Cardiac muscle cell (in vitro differentiated cells and primary cell): ENCODE data around the gene ATP8B3. TPM values are rescaled to one million over a fixed set of nuclear protein-coding genes. Genes with fewer than 3 reads are reported as not detected.

Source experiments
- DNase-seq, 2 donors: peaks; one replicate each; pipeline versions ENCODE4 v3.0.0 to v3.0.0-alpha.2; 2010 to 2017; ENCODE audit warnings: low read depth in 1 of 2, low spot score in 1 of 2
- H3K27ac ChIP-seq: fragments of 200-600 bp; sonication (generic); 2 replicates; pipeline ENCODE4 v1.5.1; 2016
- H3K27me3 ChIP-seq: fragments of 200-600 bp; sonication (generic); 2 replicates; pipeline ENCODE4 v1.6.0; 2016; ENCODE audit warnings: control low read depth
- H3K36me3 ChIP-seq: fragments of 200-600 bp; sonication (generic); 2 replicates; pipeline ENCODE4 v1.5.1; 2016; ENCODE audit warnings: control low read depth
- H3K4me1 ChIP-seq: fragments of 200-600 bp; sonication (generic); 2 replicates; pipeline ENCODE4 v1.8.1; 2017; ENCODE audit warnings: low read depth, mild to moderate bottlenecking, mixed run types
- H3K4me3 ChIP-seq: fragments of 200-600 bp; sonication (generic); 2 replicates; pipeline ENCODE4 v1.5.1; 2016; ENCODE audit warnings: mild to moderate bottlenecking
- H3K9me3 ChIP-seq: fragments of 200-600 bp; sonication (generic); 2 replicates; pipeline ENCODE4 v1.5.1; 2017; ENCODE audit warnings: low read depth, mild to moderate bottlenecking, control low read depth
- polyA plus RNA-seq: library from polyadenylated mRNA; unstranded; fragments of >200 nt; fragmentation: Nextera tagmentation; extraction: Ambion mirVana; gene quantifications from 2 replicates; pipeline ENCODE4 v1.2.1, GENCODE V29; 2016
- total RNA-seq: library from RNA; depleted of rRNA; stranded (reverse); fragments of >200 nt; gene quantifications from 2 replicates; pipeline ENCODE4 v1.2.3, GENCODE V29; 2016
- TF ChIP-seq, protein P1 (sequence below): IDR thresholded peaks from 2 replicates; pipeline ENCODE4 v1.5.1; 2012; ENCODE audit warnings: low read depth, mild to moderate bottlenecking, low read length

The ATP8B3 gene
- total and polyA plus RNA-seq, 2 experiments from 2014 or later = 3.0 to 8.6 TPM

DNA sequence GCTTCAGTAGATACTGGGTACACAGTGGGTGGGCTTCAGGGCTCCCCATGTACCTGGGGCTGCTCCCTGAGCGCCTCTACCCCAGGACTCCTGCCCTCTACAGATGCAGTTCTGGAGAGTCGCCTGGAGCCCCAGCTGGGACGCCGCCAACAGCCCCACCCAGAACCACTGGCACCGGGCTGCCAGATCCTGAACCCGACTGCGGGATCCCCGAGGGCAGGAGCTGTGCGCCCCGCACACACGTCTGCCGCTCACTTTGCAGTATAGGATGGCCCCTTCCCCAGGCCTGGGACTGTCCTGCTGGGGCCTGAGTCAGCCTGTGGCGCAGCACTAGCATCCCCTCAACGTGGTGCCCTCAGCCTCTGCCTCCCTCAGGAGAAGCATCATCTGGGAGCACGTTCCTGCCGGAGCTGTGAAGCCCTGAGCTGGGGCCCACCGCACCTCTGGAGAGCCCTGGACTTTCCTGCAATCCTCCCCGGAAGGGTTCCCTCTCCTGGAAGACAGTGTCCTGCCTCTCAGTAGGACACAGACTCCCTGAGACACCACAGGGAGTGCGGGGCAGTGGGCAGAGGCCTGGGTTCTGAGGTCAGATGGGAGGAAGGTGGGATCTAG lies 32.5 kb upstream of the ATP8B3 start:
- no peak for DNase-seq
- no peaks in the 10 kb centered on the region for H3K27me3 ChIP-seq
- H3K4me1 ChIP-seq = peaks cover 12% of the 10 kb centered on the region
- H3K9me3 ChIP-seq = no peaks in the 10 kb centered on the region
- TF ChIP-seq, protein P1, sequence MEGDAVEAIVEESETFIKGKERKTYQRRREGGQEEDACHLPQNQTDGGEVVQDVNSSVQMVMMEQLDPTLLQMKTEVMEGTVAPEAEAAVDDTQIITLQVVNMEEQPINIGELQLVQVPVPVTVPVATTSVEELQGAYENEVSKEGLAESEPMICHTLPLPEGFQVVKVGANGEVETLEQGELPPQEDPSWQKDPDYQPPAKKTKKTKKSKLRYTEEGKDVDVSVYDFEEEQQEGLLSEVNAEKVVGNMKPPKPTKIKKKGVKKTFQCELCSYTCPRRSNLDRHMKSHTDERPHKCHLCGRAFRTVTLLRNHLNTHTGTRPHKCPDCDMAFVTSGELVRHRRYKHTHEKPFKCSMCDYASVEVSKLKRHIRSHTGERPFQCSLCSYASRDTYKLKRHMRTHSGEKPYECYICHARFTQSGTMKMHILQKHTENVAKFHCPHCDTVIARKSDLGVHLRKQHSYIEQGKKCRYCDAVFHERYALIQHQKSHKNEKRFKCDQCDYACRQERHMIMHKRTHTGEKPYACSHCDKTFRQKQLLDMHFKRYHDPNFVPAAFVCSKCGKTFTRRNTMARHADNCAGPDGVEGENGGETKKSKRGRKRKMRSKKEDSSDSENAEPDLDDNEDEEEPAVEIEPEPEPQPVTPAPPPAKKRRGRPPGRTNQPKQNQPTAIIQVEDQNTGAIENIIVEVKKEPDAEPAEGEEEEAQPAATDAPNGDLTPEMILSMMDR = no peak
- no peaks in the 10 kb centered on the region for H3K36me3 ChIP-seq
- no peak overlapping the region for H3K4me3 ChIP-seq
- no peak overlapping the region for H3K27ac ChIP-seq

DNA sequence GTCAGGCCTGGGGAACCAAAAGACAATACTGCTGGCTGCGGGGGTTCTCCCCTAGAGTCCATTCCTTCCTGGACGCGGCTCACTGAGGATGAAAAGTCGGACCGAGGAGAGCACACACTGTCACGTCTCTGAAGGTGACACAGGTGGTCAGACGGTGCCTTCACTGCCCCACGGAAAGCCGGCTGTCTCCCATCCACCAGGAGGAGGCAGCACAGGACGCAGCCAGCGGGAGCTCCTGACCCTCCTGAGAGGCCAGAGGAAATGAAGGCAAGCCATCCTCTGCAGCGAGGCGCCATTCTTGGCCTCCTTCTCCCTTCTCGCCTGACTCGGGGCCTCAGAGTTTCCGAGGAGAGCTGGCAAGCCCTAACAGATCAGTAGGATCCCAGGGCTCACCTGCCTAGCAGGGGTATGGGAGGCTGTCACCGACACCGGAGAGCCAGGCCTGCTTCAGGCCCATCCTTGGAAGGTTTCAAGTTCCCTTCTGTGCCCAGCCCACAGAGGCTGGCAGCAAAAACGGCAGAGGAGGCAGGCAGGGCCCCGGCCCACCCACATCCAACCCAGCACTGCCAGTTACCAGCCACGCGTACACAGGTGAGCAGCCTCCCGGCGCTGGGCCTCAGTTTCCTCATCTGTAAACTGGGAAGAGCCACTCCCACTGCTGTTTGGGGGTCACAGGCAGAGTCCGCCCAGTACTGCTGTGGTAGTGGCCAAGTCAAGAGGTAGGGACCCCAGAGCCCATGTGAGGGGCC lies 31.7 kb upstream of the ATP8B3 start:
- H3K4me3 ChIP-seq = no peak overlapping the region
- no peaks in the 10 kb centered on the region for H3K27me3 ChIP-seq
- H3K9me3 ChIP-seq = no peaks in the 10 kb centered on the region
- no peaks in the 10 kb centered on the region for H3K36me3 ChIP-seq
- H3K27ac ChIP-seq = no peak overlapping the region
- H3K4me1 ChIP-seq = peaks cover 12% of the 10 kb centered on the region
- DNase-seq = no peak
- TF ChIP-seq, protein P1 = no peak

DNA sequence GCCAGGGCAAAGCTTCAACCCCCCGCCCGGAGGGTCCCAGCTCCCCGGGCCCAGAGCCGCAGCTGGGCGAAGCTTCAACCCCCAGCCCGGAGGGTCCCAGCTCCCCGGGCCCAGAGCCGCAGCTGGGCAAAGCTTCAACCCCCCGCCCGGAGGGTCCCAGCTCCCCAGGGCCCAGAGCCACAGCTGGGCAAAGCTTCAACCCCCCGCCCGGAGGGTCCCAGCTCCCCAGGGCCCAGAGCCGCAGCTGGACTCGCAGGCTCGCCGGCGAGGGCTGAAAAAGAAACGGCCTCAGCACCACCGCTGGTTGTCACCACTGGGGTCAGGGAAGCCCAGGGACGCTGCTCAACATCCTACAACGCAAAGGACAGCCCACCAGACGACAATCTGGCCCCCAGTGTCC lies 31.0 kb upstream of the ATP8B3 start:
- DNase-seq = no peak
- no peaks in the 10 kb centered on the region for H3K36me3 ChIP-seq
- no peaks in the 10 kb centered on the region for H3K27me3 ChIP-seq
- no peak overlapping the region for H3K4me3 ChIP-seq
- H3K4me1 ChIP-seq = peaks cover 12% of the 10 kb centered on the region
- H3K9me3 ChIP-seq = no peaks in the 10 kb centered on the region
- no peak overlapping the region for H3K27ac ChIP-seq
- TF ChIP-seq, protein P1 = no peak

DNA sequence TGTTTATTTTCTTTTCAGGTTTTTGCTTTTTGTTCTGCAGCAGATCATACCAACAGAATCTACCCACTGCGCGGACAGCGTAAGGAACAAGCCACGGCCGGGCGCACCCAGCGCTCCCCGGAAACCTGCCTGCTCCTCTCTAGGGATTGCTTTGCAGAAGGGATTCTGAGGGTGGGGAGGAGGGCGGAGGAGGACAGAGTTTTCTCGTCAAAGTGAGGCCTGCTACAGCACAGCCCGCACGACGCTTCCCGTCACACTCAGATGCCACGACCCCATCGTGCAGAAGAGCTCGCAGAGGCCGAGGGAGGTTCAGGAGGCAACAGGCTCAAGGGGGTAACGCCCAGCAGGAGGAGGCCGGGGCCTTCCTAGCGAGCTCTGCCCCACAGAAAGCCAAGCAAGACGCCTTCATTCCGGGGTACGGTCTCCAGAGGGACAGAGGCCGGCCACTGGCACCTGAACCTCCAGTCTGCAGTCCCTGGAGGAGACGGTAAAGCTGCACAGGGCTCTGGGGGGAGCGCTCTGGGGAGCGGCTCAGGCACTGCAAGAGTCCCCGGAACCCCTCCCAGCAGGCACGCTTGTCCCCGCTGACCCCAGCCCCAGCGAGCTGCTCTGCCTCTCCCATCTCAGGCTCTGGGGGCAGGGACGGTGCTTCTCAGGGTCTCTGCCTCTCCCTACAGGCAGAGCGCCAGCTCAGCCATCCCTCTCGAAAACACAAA lies 29.3 kb upstream of the ATP8B3 start:
- DNase-seq = no peak
- peak overlapping the region; percentile 34 for H3K27ac ChIP-seq
- no peak overlapping the region for H3K4me3 ChIP-seq
- TF ChIP-seq, protein P1 = no peak
- no peaks in the 10 kb centered on the region for H3K27me3 ChIP-seq
- H3K36me3 ChIP-seq = no peaks in the 10 kb centered on the region
- H3K9me3 ChIP-seq = no peaks in the 10 kb centered on the region
- H3K4me1 ChIP-seq = peaks cover 16% of the 10 kb centered on the region

DNA sequence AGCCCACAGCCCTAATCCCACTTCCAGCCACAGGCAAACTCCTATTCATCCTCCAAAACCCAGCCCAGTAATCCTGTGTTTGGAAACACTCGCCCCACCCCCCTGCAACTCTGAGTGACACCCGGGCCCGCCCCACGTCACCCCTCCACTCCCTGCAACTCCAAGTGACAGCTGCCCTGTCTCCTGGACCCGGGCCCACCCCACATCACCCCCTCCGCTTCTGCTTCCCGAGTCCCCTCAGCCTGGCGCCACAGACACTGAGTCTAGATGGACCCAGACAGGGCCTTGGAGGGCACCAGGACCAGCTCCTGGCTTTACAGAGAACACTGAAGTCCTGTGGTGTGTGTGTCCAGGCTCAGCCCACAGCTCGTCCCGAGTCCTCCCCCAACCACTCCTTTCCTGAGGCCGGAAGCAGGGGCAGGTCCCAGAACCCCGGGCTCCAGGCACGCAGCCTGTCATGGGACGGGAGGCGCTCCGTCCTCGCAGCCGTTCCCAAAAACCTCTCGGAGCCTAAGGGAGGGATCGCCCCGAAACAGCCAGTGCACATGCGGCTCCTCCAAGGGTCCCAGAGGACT lies 28.6 kb upstream of the ATP8B3 start:
- Histone ChIP-seq H3K27me3 (no peaks in the 10 kb centered on the region), H3K4me1 (peaks cover 15% of the 10 kb centered on the region), H3K4me3 (no peak overlapping the region), H3K27ac (no peak overlapping the region), H3K36me3 (no peaks in the 10 kb centered on the region), H3K9me3 (no peaks in the 10 kb centered on the region)
- TF ChIP-seq, protein P1 = no peak
- DNase-seq = peak in 1 of 2 donors; percentile 34
